ENCODE measurements around the gene EBF3.

The EBF3 gene

DNA sequence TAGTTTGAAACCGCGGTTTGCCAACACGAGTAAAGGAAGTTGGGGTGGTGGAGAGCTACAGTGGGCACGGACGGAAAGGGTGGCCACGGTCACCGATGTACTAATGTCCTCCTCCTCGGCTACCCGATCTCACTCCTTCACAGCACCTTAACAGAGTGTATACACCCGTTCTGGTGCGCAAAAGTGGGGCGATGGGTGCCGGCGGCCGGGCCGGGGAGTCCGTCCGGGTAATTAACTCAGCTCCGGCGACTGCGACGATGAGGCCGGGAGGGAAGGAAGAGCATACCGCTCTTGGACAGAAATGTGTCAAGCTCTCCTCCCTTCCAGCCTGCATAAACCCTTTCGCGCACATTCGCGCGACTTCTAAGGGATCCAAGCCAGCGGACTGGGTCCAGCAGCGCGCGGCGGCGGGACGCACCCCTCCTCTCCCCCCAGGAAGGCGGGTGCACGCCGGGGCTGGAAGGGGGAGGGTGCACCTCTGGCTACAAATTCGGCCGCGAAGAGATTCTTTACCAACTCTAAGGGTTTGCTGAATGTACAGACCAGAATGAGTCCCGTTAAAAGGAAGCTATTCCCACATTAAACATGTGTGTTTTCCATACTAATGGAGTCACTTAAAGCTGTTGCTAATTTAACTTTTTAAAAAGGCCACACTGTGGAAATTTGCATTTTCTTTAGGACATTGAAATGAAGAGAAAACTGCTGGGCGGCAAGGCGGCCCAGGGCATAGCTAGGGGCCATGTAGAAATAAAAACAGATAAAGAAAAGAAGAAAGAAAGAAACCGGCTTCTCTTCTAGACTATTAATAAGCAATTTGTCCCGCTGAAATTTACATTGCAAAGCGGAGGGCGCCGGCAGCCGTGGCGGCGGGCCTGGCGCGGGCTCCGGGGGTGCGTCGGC lies 6.6 kb upstream of the EBF3 start:
- no peak for DNase-seq

- DNase-seq, result no peak
These were observed 5.9 kb upstream of the EBF3 start for GRCh38 chr10:129969911-129970464.

GRCh38 chr10:129969184-129969910 lies 5.3 kb upstream of the EBF3 start:
- no peak for DNase-seq

- DNase-seq, result no peak
These were observed 4.7 kb upstream of the EBF3 start for GRCh38 chr10:129968853-129969183.

DNA sequence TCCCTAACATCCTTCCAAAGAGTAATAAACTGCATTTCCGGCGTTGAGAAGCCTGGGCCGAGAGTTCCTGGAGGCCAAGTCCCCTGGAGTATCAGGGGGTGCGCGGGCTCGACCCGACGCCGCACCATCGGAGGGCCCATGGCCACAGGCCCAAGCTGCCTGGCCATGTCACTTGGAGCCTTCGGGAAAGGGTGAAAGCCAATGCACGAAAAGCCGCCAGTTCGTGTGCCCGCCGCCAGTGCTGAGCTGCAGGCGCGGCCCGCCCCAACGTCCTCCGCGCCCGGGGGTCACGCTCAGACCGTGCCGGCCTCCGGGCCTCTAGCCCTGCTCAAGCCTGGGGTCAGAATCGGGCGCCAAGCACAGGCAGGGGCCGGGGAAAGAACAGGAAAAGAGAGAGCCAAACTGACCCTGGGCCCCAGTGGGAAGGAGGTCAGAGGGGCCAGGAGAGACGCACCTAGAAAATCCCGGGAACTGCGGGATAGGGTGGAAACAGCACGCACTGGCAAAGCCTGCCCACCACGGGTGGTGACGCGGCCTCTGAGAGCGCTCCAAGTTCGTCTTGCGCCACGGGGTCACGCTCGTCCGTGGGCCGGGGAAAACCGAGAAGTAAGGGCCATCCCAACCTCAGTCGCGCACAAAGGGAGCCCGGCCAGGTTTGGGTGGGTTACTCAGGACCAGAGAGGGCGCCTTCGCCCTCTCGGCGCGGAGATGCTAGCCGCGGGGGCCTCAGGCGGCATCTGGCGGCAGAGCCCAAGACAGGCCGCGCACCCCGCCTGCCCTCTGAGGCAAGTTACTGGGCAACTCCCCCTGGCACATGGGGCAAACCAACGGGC lies 4.2 kb upstream of the EBF3 start:
- DNase-seq, result no peak

DNA sequence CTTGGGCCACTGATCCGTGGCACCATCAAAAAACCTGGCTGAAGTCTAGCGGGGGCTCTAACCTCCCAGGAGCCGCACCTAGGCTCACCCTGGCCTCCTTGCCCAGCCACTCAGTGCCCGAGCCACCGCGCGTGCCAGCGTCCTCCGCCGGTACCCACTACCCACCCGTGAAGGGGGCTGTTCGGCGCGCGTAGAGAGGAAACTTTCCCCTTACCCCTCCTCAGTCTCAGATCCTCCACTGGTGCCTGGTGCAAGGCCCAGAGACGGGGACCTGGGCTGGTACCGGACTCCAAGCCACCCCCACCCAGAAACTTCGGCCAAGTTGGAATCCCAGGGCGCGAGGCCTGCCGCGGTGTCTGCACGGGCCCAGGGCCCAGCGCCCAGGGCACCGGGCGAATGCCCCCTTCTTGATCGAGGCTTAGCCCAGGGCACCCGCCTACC lies 3.5 kb upstream of the EBF3 start:
- DNase-seq, result no peak

GRCh38 chr10:129966889-129967578 lies 3.0 kb upstream of the EBF3 start:
- no peak for DNase-seq

- no peak for DNase-seq
These were observed 2.4 kb upstream of the EBF3 start for GRCh38 chr10:129966370-129966888.

DNA sequence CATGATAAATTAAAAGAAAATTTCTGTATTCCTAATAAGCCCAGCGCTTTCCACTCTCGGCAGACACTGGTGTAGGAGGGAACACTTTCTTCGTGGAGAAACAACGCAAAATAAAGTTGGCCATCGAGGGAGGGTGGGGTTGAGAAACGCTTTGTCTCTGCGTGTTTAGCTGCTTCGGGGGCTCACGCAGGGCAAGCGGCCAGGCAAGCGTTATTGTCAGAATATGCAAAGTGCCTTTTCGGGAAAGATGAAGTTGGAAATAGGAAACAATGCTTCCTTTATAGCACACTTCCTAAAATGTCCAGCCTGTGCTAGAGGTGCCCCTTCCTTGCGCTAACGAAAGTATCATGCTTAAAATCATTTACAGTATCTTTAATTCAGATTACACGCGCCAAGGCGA lies 1.9 kb upstream of the EBF3 start:
- no peak for DNase-seq

DNA sequence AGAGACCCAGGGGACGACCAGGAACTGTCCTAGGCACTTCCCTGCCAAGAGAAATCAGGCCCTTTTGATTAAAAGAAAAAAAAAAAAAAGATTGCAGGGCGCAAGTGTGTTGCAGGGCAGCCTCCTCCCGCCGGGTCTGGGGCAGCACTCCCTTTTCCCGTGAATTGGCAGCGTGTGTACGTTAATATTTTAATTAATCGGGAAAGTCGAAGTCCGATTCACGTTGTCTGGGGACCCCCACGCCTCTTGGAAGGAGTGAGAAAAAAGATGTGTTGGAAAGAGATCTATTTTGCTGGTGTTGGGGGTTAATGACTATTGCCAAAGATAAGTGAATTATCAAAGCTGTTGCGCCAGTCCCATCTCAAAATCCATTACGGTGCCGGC lies 1.3 kb upstream of the EBF3 start:
- DNase-seq, result no peak

DNA sequence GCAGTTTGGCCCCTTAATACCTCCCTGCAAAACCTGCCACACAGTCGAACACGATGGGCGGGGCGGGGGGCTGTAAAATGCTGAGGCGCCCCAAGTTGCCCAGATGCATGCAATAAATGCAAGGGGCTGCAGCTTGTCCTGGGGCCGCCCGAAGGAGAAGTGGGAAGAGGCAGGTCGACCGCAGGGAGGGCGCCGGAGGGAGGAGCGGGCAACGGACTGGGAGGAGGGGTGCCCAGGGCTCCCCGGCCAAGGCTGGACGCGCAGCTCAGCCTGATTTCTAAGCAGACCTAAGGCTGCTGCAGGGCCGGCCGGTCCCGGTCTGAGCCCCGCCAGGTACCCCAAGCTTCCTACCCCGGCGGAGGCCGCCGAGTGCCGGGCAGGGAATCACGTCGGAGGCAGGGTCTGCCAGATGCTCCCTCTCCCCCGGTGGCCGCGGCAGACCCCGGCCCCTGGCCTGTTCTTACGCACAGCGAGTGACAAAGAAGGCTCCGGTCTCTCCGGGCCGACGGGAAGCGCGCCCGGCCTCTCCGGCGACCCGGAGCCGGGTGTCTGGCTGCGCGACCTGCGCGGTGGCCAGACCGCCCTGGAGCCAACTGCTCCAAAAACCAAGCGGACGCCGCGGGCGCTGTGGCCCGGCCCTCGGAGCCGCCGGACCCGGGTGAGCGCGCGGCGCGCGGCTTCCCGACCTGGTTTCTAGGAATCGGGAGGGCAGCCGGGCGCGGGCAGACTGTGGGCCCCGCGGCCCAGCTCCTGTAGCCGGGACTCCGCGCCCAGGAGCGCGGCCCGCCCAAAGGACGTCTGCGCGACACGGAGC lies 744 bp upstream of the EBF3 start:
- DNase-seq, result no peak

DNA sequence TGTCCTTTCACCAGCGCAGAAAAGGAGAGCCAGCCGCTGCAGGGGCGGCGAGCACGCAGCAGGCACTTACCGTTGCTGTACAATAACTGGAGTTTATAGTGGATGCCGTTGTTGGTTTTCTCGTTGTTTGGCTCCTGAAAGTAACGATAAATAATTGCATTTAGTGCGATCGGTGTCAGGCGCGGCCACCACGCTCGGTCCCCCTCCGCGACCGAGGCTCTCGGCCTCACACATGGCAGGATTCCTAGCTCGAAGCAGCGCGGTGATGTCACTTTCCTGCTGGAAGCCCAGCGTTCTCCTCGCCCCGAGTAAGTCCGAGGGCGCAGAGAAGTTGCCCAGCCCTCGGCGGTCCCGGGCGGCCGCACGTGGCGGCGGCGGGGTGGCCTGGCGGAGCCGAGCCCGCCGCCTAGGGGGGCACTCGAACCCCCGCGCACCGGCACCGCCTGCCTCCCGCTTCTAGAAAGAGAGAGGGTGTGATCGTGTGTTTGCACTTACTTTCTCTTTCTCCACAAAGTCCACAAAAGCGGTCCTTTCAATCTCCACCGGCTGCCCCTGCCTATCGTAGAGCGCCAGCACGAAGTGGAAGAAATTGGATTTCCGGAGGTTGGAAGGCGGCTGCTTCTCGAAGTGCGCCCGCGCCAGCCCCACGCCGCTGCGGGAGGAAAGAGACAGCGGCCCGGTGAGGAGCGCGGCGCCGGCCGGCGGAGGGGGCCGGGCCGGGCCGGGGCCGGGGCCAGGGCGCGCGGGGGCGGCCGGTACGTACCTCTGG lies 1.0 kb downstream of the EBF3 start:
- DNase-seq, result no peak

DNA sequence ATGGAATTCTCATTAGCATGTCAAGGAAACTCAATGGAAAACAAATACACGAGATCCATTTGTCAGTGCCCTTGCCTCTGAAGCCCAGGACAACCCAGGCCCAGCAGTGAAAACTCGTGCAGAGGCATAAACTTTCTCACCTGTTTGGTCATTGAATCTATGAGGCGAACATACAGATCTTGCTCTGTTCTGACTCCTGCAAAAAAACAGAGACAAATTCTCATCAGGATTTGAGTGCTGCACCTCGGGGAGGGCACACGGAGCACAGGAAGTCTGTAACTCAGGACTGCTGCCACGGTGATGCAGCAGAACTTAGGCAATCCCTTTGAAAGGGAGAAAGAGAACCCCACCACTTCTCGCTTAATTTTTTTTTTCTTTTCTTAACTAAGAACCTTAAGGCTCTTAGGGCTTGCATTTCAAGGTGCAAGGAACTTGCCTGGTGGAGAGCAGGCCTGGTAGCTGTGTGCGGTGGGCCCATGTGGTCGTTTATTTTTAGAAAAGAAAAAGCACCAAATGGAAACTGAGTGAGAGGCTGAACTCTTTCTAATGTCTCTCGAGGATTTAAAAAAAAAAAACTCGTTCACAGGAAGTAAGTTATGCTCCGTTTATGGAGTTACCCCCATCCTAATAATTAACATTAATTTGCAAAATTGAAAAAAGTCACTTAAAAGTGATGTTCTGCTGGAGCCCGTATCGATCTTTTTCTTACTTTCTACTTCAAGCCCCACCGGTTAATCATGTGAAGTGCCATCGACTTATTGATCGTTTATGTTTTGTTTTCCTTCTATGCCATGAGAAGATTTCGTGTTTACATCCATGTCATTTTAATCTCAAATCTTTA lies 1.8 kb downstream of the EBF3 start:
- no peak for DNase-seq

DNA sequence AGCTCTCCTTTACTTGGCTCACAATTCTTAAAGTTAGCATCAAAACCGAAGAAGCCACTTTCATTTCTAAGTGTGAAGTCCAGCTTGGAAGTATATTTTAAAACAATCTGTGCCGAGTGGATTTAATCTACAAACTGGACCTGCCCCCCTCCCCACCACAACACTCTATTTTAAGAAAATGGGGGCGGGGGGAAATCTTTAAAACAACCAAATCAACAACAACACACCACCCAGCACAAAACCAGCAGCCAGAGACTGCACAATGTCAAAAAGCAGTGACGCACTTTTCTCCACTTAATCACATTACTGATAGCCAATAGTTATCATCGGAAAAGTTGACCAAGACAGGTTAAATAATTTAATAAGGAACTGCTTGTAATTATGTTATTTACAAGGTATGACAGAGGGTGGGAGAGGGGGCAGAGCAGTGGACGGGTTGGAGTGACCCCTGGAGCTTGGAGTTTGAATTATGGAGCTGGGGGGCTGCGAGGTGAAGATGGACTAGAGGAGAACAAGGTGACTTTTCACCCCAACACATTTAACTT lies 2.8 kb downstream of the EBF3 start:
- no peak for DNase-seq

- DNase-seq, result no peak
These were observed 3.5 kb downstream of the EBF3 start for GRCh38 chr10:129960481-129961156.

DNA sequence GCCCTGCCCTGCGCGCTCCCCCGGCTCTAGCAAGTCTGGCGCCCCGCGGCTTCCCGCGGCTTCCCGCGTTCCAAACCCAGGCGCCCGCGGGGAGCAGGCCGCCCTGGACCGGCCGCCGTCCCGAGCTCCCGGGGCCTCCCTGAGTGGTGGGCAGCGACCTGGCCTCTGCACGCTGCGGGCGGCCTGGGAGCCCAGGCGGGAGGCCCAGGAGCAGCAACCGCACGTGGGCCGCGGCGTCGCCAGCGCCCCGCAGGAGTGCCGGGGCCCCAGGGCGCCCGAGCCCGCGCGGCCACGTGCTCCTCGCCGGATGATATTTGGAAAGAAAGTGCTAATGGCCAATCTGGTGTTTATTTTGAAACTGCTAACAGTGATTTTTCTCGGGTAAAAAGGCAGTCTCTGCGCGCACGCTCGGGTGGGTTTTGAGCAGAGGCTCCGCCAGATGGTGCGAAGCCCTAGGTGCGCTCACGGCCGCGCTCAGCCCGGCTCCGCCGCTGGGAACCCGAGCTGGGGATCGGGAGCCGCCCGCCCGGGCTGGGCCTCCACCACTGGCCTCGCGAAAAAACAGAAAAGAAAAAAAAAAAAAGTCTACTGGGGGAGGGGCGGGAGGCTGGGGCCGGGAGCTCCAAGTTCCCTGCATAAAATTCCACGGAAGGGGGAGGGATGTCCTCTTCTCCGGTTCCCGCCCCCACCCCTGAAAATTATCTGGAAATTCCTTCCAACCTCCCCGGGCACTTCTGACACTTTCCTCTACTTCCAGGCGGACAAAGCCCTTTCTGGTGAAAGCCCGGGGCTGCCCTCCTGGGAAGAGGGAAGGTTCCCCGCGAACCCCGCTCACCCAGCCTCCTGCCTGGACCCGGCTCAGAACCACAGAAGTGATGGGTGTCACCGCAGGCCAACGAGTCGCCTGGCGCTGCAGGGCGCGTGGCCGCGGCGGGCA lies 4.3 kb downstream of the EBF3 start:
- no peak for DNase-seq
